Caco-2 (cell line): ENCODE measurements around the gene SETD1A. TPM values are rescaled to one million over a fixed set of nuclear protein-coding genes. Genes with fewer than 3 reads are reported as not detected.

Experiments
- BruUV-seq: library from RNA; stranded (reverse); fragments of 400-500 nt; replicated peaks from 2 replicates; lab custom pipeline; 2021; lab: Mats Ljungman, UMichigan
- CTCF ChIA-PET: fragments of 300-600 bp; sonication (Branson Sonifier 250); formaldehyde crosslinking; loops from one replicate; lab custom pipeline; 2022; ENCODE audit warnings: antibody characterized with exemption; lab: Charles Lee
- POLR2A ChIA-PET: fragments of 300-600 bp; sonication (Branson Sonifier 250); formaldehyde crosslinking; loops from one replicate; lab custom pipeline; 2022; ENCODE audit warnings: antibody characterized with exemption; lab: Charles Lee
- DNase-seq, 2 experiments: peaks; one replicate each; pipeline versions ENCODE4 v3.0.0 to v3.0.0-alpha.2; 2020 to 2022
- H3K27me3 ChIP-seq: replicated peaks from 2 replicates; pipeline ENCODE4 v1.6.0; 2011; ENCODE audit warnings: low read length; ENCODE audit not compliant: control insufficient read depth, insufficient read depth
- H3K36me3 ChIP-seq: 2 replicates; pipeline ENCODE4 v1.5.1; 2011; ENCODE audit warnings: low read length; ENCODE audit not compliant: control insufficient read depth, insufficient read depth
- H3K4me1 ChIP-seq: fragments of 250-450 bp; sonication (Bioruptor Pico); 2 replicates; pipeline ENCODE4 v1.5.1; 2020; ENCODE audit warnings: mild to moderate bottlenecking
- H3K4me3 ChIP-seq: 2 replicates; pipeline ENCODE4 v1.5.1; 2011; ENCODE audit warnings: low read depth, mild to moderate bottlenecking, control low read depth, low read length
- H3K9me3 ChIP-seq: fragments of 250-450 bp; sonication (Bioruptor Pico); 2 replicates; pipeline ENCODE4 v1.5.1; 2020; ENCODE audit warnings: mild to moderate bottlenecking, moderate library complexity
- H3K27ac Mint-ChIP-seq: one replicate; pipeline ENCODE4 v1.8.0; 2022; ENCODE audit warnings: mixed read lengths; ENCODE audit not compliant: unreplicated experiment
- H3K27me3 Mint-ChIP-seq: one replicate; pipeline ENCODE4 v1.8.0; 2022; ENCODE audit warnings: mixed read lengths; ENCODE audit not compliant: insufficient read depth, unreplicated experiment
- H3K36me3 Mint-ChIP-seq: one replicate; pipeline ENCODE4 v1.8.0; 2022; ENCODE audit warnings: mild to moderate bottlenecking, mixed read lengths; ENCODE audit not compliant: insufficient read depth, unreplicated experiment
- H3K4me1 Mint-ChIP-seq: one replicate; pipeline ENCODE4 v1.8.0; 2022; ENCODE audit warnings: low read depth, mixed read lengths; ENCODE audit not compliant: unreplicated experiment
- H3K4me3 Mint-ChIP-seq: one replicate; pipeline ENCODE4 v1.8.0; 2022; ENCODE audit warnings: mild to moderate bottlenecking, moderate library complexity, mixed read lengths; ENCODE audit not compliant: unreplicated experiment
- H3K9me3 Mint-ChIP-seq: one replicate; pipeline ENCODE4 v1.8.0; 2022; ENCODE audit warnings: mixed read lengths; ENCODE audit not compliant: unreplicated experiment
- intact Hi-C: fragments of 100-400 bp; cut with micrococcal nuclease; formaldehyde crosslinking; loops from one replicate; pipeline ENCODE4 v1.10.0; 2022; ENCODE audit not compliant: unreplicated experiment
- total RNA-seq: library from RNA; stranded (reverse); gene quantifications from 2 replicates; pipeline ENCODE4 v1.2.3, GENCODE V29; 2022
- TF ChIP-seq, protein P1 (sequence below), 2 experiments: fragments of 200-600 bp in 1 of 2; IDR thresholded peaks; 1 replicate in 1 of 2; 2 replicates in 1 of 2; pipeline versions ENCODE4 v1.5.1 to v1.8.0; 2011 to 2022; ENCODE audit warnings: antibody characterized with exemption in 1 of 2, control low read depth in 1 of 2, inconsistent platforms in 1 of 2, low read depth in 1 of 2, low read length in 1 of 2, mild to moderate bottlenecking in 1 of 2, moderate library complexity in 1 of 2; ENCODE audit not compliant: insufficient read depth in 1 of 2, severe bottlenecking in 1 of 2, unreplicated experiment in 1 of 2

SETD1A gene
- total RNA-seq, 1 experiment from 2014 or later, result 21.5 TPM

DNA sequence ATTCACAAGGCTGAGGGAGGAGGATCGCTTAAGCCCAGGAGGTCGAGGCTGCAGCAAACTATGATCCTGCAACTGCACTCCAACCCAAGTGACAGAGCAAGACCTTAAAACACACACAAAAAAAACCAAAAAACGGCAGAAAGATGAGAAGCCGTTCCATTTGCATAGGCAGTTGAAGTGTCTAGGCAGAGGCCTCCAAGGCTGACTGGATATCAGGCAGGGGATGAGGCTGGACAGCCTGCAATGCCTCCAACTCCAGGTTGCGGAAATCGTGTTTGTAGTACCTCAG is 36.2 kb upstream of the SETD1A start:
- DNase-seq, result no peak
- Histone ChIP-seq H3K4me3 (peak overlapping the region; percentile 6; the same call in 1 of the 2 replicates), H3K27me3 (no peaks in the 10 kb centered on the region), H3K4me1 (no peaks in the 10 kb centered on the region), H3K9me3 (no peaks in the 10 kb centered on the region), H3K36me3 (no peaks in the 10 kb centered on the region)
- no TSS peak for BruUV-seq
- ChIA-PET POLR2A (no interaction called here), CTCF (no interaction called here)
- Mint-ChIP-seq H3K4me3 (peak overlapping the region; percentile 100), H3K27ac (peak overlapping the region; percentile 100), H3K9me3 (no peaks in the 10 kb centered on the region), H3K36me3 (peaks cover 18% of the 10 kb centered on the region), H3K4me1 (no peaks in the 10 kb centered on the region), H3K27me3 (no peaks in the 10 kb centered on the region)
- intact Hi-C loops, result loop anchor here (1.0 to 10.0 kb wide), 3 partner anchors 77 to 267 kb away; partner anchors contain the start of genes FBRS, PHKG2 and PRR14
- TF ChIP-seq, protein P1, sequence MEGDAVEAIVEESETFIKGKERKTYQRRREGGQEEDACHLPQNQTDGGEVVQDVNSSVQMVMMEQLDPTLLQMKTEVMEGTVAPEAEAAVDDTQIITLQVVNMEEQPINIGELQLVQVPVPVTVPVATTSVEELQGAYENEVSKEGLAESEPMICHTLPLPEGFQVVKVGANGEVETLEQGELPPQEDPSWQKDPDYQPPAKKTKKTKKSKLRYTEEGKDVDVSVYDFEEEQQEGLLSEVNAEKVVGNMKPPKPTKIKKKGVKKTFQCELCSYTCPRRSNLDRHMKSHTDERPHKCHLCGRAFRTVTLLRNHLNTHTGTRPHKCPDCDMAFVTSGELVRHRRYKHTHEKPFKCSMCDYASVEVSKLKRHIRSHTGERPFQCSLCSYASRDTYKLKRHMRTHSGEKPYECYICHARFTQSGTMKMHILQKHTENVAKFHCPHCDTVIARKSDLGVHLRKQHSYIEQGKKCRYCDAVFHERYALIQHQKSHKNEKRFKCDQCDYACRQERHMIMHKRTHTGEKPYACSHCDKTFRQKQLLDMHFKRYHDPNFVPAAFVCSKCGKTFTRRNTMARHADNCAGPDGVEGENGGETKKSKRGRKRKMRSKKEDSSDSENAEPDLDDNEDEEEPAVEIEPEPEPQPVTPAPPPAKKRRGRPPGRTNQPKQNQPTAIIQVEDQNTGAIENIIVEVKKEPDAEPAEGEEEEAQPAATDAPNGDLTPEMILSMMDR (IDR thresholded peaks at IDR 0.05; ENCODE audit: insufficient read depth in 1 of 2, low read depth in 1 of 2, low read length in 1 of 2, severe bottlenecking in 1 of 2, unreplicated experiment in 1 of 2), result no peak

DNA sequence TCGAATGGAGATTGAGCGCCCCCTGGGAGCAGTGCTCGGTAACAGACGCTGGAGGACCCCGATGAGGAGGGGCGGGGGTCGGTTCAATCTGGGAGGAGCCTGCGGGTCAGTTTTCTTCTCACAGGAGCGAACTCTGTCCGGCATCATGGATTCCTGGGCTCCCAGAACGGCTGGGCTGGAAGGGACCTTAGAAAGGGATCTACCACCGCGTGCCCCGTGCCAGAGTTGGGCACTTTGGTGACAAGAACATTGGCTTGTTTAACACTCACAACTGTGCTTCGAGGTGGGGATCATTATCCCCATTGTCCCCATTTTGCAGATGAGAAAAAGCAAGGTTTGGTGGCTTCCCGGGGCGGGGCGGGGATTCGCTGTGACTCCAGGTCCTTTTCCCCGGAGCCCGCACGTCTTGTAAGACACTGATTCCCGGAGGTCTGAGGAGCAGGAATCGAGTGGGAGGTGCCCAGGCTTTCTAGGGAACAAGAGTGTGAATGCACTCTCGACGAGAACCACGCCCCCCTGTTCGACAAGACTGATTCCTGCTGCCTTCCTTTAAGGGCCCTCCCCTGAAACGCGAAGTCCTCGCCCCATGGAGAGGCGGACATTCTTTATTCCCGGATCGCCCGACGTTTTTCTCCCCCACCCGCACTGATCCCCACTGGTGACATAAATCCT is 35.7 kb upstream of the SETD1A start:
- Histone ChIP-seq H3K36me3 (peaks cover 1% of the 10 kb centered on the region; the same call in 1 of the 2 replicates), H3K4me1 (no peaks in the 10 kb centered on the region), H3K4me3 (peak overlapping the region; percentile 74), H3K27me3 (no peaks in the 10 kb centered on the region), H3K9me3 (no peaks in the 10 kb centered on the region)
- TF ChIP-seq, protein P1 (IDR thresholded peaks at IDR 0.05; ENCODE audit: insufficient read depth in 1 of 2, low read depth in 1 of 2, low read length in 1 of 2, severe bottlenecking in 1 of 2, unreplicated experiment in 1 of 2), result peak; percentile 79 to 91
- H3K4me3 Mint-ChIP-seq, result peak overlapping the region; percentile 100
- no peaks in the 10 kb centered on the region for H3K27me3 Mint-ChIP-seq
- no peaks in the 10 kb centered on the region for H3K4me1 Mint-ChIP-seq
- peak; percentile 92 to 94 for DNase-seq
- POLR2A ChIA-PET, result no interaction called here
- H3K27ac Mint-ChIP-seq, result peak overlapping the region; percentile 100
- CTCF ChIA-PET, result interaction anchor here (0.6 to 1.0 kb wide), 2 partner anchors 27 to 78 kb away, joined by 4 to 9 read pairs; partner anchors contain the start of gene ORAI3
- no peaks in the 10 kb centered on the region for H3K9me3 Mint-ChIP-seq
- peaks cover 18% of the 10 kb centered on the region for H3K36me3 Mint-ChIP-seq
- intact Hi-C loops, result loop anchor here (1.0 to 10.0 kb wide), 5 partner anchors 26 to 267 kb away; partner anchors contain the start of genes CTF1, FBRS, PHKG2 and PRR14
- TSS peak; percentile 51 for BruUV-seq

DNA sequence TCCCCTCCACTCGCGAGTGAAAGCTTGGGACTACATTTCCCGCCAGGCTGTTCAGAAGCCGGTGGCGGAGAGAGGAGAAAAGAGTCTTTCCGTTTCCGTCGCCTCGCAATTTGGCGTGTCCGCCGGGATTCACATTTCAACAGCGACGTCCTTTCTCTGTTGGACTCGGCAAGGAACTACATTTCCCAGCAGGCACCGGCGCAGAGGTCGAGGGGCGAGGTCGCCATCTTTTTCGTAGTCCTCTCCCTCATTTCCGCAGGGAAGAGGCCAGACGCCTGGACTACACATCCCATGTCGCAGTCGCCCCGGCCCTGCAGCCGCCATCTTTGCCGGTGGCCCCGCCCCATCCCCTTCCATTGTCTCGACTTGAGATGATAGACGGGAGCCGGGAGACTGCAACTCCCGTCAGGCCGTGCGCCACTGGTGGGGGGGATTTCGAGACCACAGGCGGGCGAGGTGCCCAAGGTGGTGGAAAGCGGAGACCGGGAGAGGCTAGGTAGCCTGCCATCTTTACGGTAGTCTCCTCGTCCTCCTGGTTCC is 35.1 kb upstream of the SETD1A start:
- Histone ChIP-seq H3K9me3 (no peaks in the 10 kb centered on the region), H3K36me3 (peaks cover 1% of the 10 kb centered on the region; the same call in 1 of the 2 replicates), H3K27me3 (no peaks in the 10 kb centered on the region), H3K4me1 (no peaks in the 10 kb centered on the region), H3K4me3 (peak overlapping the region; percentile 74)
- CTCF ChIA-PET, result interaction anchor here (0.6 to 1.0 kb wide), 2 partner anchors 27 to 78 kb away, joined by 4 to 9 read pairs; partner anchors contain the start of gene ORAI3
- Mint-ChIP-seq H3K27ac (peak overlapping the region; percentile 100), H3K4me1 (no peaks in the 10 kb centered on the region), H3K36me3 (peaks cover 18% of the 10 kb centered on the region), H3K27me3 (no peaks in the 10 kb centered on the region), H3K9me3 (no peaks in the 10 kb centered on the region), H3K4me3 (peak overlapping the region; percentile 100)
- intact Hi-C loops, result loop anchor here (1.0 to 10.0 kb wide), 3 partner anchors 26 to 268 kb away; partner anchors contain the start of genes CTF1, FBRS and PRR14
- BruUV-seq, result TSS peak; percentile 71
- DNase-seq, result peak; percentile 99
- POLR2A ChIA-PET, result no interaction called here
- TF ChIP-seq, protein P1 (IDR thresholded peaks at IDR 0.05; ENCODE audit: insufficient read depth in 1 of 2, low read depth in 1 of 2, low read length in 1 of 2, severe bottlenecking in 1 of 2, unreplicated experiment in 1 of 2), result no peak
